NCI-H2029 treated with DMSO at 0.1 percent for 48 hours (cell line): ENCODE results near the gene VENTX.

Experiments
- DNase-seq: peaks from one replicate; lab custom pipeline; 2025; lab: John Stamatoyannopoulos, UW

Gene VENTX

GRCh38 chr10:133235265-133235855, 2.3 kb upstream of the VENTX start:
- no peak for DNase-seq

DNA sequence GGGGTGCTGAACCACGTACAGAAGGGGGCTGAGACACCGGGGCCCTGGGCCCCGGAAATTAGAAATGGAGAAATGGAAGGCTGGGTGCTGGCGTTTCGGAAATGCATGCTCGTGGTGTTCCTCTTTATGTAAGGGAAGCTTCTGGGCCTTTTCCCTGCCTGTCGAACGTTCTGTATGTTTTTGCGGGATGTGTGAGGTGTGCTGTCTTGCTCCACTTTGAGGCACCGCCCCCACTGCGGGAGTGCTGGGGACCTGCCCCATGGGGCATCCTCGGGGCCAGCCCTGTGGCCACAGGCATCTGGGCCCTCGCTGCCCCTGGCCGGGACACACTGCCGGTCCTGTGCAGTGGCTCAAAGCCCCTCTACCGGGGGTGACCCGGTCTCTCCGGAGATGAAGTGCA, 1.7 kb upstream of the VENTX start:
- DNase-seq, result no peak

- DNase-seq, result no peak
Observed at GRCh38 chr10:133236401-133237240, 1.0 kb upstream of the VENTX start.

- no peak for DNase-seq
Observed at GRCh38 chr10:133237241-133237587, 441 bp upstream of the VENTX start.

DNA sequence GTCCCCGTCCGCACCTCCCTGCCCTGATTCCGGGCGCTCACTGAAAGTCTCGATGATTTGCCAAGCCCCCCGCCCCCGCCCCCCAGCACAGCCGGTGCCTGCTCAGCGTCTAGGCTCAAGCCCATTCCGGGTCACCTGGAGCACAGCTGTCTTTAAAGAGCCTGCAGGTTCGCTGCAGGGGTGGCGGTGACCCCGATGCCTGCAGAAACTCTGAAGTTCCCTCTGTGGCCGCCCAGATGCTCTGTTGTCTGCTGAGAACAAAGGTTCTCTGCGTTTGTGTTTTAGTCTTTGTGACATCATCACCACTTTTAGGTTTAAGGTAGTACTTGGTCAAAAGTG, 780 bp downstream of the VENTX start:
- no peak for DNase-seq

GRCh38 chr10:133239990-133240389, 2.3 kb downstream of the VENTX start:
- DNase-seq, result no peak

DNA sequence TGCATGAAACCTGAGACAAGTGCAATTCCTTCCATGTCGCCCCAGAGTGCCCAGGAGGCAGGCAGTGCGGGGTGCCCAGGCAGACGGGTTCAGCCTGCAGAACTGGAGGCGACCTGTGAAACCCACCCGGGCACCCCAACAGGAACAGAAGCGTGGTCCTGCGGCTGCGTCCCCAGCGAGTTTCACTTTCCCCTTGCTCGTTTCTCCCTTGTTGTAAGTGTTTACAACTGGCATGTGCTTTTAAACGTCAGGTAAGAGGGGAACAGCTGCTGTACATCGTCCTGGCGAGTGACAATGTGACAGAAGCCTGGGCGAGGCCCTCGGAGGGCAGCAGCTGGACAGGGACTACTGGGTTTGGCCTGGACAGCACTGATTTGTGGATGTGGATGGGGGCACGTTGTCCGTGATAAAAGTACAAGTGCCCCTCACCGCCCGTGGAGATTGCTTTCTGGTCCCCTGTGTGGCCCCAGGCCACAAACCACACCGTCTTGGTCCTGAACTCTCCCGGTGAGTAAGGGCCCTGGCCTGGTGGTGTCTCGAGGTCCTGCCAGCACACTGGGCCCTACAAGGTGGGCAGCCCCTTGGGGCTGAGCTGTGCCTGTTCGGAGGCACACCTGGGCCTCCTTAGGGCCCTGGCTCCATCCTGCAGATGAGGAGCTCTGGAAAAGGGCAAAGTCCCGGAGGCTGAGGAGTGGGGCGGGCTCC, 4.0 kb downstream of the VENTX start:
- no peak for DNase-seq

- DNase-seq, result no peak
Observed at GRCh38 chr10:133242611-133243356, 5.1 kb downstream of the VENTX start.

DNA sequence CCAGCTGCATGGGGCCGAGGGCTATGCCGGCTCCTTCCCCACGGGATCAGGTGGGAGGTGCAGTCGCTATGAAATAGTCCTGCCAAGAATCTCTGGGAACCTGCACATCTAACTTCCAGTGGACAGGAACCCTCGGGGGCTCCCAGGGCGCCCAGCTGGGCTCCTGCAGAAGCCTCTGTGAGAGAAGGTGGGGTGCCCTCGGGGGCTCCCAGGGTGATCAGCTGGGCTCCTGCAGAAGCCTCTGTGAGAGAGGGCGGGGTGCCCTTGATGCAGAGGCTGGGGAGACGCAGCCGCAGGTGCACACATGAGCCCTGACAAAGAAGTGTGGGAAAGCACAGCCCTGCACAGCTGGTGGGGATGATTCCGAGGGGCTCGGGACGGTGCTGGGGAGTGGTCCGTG, 5.9 kb downstream of the VENTX start:
- no peak for DNase-seq

GRCh38 chr10:133245439-133246235, 8.0 kb downstream of the VENTX start:
- DNase-seq, result no peak

GRCh38 chr10:133246236-133246626, 8.6 kb downstream of the VENTX start:
- DNase-seq, result no peak

GRCh38 chr10:133247681-133248333, 10.2 kb downstream of the VENTX start:
- no peak for DNase-seq

DNA sequence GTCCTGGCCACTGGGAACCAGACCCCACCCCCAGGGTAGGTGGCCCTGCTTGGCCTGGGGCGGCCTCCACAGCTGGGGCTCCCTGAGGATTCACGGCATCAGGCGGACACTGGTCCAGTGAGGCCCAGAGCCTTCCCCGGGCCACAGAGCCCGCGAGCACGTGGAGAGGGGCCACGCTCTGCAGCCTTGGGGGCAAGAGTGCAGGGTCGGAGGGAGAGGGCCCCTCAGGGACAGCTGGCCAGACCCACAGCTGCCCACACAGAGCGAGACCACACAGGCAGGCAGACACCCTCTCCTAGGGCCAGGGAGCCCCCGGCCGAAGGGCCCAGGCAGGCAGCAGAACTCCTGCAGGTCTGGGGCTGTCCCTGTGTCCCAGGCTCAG, 10.7 kb downstream of the VENTX start:
- DNase-seq, result no peak

DNA sequence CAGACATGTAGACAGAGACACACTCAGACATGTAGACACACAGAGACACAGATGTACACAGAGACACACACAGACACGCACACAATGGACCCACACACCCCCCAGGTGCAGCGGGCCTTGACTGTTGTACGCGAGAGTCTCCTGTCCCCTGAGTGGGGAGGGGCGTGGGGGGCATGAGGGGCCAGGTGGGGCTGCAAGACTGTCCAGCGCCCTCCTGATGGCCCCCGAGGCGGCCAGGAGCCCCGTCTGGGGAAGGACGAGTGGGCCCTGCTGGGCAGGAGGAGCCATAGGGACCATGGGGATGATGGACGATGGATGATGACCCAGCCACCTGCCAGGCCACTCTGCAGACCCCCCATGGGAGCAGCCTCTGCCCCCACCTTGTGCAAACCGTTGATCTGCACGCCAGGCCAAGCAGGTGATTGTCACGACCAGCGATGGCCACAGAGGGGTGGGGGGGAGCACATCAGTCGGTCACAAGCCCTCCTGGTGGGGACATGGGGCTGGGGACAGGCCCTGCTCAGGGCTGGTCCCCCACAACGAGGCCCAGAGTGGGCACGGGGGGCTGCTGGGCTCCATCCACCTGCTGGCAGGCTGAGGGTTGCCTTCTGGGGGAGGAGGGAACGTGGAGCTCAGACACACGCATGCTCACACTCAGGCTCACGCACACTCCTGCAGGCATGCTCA, 11.6 kb downstream of the VENTX start:
- DNase-seq, result no peak

- no peak for DNase-seq
Observed at GRCh38 chr10:133249975-133250754, 12.5 kb downstream of the VENTX start.

GRCh38 chr10:133251388-133252222, 13.9 kb downstream of the VENTX start:
- DNase-seq, result no peak

GRCh38 chr10:133252223-133252552, 14.5 kb downstream of the VENTX start:
- no peak for DNase-seq

GRCh38 chr10:133253361-133253955, 15.8 kb downstream of the VENTX start:
- no peak for DNase-seq
